Activated T-cell treated with anti-CD3 and anti-CD28 coated beads for 24 hours (primary cell): ENCODE data around the gene MATN1.
A peak's percentile ranks its signal among the peaks of the same experiment; 100 is the strongest.

Experiments
- DNase-seq: peaks from one replicate; pipeline ENCODE4 v3.0.0-alpha.2; 2020; ENCODE audit warnings: low read depth

Gene MATN1

DNA sequence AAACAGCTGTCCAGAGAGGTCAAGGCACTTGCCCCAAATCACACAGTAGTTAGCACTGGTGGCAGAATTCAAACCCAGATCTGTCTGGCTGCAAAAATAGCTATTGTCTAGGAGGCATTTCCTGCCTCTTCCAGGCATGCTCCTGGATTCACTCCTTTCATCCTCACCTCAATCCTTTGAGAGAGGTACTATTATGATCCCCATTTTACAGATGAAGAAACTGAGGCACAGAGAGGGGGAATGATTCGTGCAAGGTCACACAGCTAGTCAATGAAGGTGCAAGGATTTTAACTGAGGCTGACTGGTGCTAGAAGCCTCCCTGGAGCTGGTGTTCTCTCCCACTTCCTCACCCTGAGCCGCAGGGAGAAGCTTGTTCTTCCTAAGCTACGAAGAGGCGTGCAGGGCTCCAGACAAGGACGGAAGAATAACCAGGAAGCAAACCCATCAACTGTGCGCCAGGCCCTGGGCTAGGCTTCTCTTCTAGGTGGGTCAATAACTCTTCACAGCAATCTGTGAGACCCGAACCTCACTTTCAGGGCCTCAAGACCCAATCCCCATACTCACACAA, 34.8 kb upstream of the MATN1 start:
- DNase-seq = no peak

DNA sequence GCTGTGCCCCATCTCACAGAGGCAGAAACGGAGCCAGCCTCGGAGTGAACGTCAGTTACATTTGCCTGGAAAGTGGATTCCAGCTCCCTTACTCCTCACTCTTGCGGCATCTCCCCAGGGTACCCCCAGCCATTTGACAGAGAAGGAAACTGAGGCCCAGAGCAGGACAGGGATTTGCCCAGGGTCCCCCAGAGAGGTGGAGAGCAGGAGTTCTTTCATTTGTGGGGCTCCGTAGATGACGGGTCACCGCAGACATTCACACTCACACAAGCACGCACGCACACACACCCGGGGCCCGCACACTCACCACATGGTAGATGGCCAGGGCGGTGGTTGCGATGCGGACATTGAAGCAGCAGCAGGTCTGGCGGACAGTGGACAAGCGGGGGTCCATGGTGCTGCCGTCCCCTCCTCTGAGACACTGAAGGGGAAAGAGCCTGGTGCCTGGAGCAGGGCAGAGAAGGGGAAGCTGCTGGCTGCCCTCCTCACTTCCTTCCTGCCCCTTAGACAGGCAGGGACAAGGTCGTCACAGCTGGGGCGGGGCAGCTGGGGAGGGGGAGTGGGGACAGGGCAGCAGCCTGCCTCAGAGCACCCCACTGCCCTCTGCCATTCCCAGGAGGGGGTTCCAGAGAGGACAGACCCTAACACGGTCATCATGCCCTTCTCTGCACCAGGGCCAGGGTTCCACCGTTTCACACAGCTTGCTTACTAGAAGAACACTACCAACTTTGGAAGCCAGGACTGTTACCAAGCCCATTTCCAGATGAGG, 34.2 kb upstream of the MATN1 start, which contains the start of gene LAPTM5:
TSS of gene LAPTM5 (minus strand) at position 423 of the 769 bp plus-strand sequence. CDS start at position 394, 29 bp downstream.
- DNase-seq = no peak

DNA sequence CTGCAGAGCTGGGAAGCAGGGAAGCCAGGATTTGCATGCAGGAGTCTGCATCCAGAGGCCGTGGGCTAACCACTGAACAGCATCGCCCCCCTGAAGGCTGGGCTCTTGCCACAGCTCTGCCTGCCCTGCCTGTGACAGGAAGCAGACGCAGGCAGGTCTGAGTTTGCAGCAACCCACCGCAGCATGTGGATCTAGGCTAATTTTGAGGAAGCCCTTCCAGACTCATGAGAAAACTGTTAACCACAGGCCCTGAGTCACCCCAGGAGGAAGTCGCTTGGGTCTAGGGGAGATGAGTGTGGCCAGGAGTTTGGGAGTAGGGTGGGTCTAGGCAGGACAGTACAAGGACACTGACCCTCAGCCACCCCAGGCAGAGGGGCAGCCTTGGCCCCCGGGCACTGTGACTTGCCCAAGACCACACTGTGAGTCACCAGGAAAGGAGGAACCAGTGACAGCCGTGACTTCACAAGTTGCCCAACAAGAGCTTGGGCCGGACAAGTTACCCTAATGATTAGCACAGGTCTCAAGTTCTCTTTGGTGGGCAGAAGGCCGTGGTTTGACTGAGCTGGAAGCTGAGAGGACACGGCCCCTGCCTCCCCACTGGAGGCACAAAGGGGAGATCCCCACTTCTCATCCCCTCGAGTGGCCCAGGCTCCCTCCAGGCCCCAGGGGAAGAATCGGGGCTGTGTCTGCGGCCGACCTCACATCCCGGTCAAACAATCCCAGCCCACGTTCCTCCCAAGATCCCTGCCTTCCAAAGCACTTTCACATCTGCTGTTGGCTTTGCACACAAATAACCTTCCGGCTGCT, 33.4 kb upstream of the MATN1 start:
- peak; percentile 68 for DNase-seq

DNA sequence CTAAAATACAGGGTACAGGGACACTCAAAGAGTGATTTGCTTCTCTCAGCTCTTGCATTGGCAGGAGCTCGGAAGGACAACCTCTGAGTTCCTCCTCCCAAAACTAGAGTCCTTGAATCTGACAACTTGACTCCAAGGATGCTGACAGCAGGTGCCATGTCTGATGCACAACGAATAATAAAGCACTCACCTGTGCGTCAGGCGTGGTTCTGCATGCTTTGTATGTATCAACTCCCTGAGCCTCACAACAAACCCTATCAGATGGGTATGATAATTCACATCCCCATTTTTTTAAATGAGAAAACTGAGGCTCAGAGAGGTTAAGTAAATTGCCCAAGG, 32.8 kb upstream of the MATN1 start:
- DNase-seq = no peak

DNA sequence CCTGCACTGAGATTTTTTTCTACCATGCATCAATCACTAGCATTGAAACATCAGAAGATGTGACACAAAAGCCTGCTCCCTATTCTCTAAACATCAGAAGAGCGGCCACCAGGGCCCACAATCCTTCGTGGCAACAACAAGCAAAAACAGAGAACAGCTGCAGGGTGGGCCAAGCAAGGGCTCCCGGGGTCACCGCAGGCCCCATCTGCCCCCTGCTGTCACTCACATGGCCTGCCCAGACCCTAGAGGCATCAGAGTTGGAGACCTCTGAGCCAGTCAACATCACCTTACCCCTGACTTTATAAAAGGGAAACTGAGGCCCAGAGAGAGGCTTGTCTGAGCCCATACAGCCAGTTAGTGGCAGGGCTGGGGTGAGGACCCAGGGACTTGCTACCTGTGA, 32.4 kb upstream of the MATN1 start:
- no peak for DNase-seq

DNA sequence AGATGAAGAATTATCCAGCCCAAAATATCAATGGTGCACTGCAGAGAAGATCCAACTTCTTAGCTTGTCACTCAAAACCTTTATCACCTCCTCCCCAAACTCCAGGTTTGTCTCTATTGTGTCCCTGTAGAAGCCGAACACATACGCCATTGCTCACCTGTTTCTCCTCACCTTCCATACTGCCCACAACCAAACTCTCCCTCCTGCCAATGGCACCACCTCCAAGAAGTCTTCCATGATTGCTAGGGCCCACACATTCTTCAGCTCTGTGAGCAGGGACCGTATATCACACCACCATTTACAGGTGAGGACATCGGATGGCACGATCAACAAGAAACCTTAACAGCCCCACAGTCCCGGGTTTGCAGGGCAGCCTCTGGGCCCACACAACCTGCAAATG, 31.9 kb upstream of the MATN1 start:
- DNase-seq = no peak

DNA sequence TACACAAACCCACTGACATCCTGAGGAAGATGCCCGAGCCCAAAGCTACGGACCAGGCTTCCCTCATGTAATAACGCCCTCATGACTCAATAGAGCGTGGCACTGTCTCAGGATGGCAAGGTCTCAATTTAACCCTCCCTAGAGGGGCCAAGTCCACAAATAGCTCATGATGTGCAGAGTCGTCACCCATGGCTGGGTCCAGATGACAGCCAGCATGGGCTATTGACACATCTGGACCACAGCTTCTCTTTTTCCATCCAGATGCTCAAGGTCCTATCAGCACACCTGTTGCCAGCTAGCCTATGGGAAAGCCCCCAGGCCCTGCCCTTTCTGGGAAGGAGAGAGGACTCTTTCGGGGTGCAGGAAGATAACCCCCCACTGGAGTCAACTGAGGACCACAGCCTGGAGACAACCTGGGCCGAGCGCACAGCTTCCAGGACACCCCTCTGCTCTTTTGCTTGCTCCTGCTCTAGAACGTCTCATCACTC, 31.3 kb upstream of the MATN1 start:
- no peak for DNase-seq

DNA sequence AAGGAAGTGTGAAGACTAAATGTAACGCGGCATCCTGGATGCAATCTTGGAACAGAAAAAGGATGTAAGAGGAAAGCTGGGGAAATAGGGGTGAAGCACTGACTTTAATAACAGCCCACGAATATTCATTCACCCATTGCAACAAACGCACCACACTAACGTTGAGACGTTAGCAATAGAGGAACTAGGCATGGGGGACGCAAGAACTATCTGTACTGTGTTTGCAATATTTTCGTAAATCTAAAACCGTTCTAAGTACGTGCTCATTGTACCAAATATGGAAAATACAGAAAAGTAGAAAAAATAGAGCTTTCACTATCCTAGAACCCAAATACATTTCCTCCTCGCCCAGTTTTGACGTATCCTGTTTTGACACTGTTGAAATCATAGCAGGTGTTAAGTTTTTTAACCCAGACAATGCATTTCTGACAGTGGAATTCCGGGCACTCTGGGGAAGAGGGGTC, 30.3 kb upstream of the MATN1 start:
- DNase-seq = no peak

DNA sequence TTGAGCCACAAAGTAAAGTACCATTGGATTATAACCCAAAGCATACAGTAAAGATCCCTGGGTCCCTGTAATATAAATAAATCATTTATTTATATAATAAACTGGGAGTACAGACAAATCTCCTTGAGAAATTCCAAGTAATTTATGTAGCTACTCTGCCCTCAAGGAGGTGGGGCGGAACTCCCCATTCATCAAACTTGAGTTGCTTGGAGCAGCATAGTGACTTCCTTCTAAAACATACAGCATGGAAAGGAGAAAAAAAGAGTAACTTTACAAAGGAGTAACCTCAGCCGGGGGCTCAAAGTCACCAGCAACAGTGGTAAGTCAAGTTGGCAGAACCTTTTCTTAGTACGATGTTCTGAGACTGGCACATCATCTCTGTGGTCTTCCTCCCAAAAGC, 29.7 kb upstream of the MATN1 start:
- no peak for DNase-seq

DNA sequence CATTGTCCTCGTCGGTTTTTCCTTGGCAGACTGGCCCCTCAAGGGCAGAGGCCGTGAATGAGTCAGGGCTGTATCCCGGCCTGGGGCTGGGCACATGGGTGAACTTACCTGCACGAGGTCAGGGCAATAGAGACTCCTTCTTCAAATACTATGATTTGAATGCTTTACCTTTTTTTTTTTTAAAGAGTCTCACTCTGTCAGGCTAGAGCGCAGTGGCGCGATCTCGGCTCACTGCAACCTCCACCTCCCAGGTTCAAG, 29.2 kb upstream of the MATN1 start:
- no peak for DNase-seq

DNA sequence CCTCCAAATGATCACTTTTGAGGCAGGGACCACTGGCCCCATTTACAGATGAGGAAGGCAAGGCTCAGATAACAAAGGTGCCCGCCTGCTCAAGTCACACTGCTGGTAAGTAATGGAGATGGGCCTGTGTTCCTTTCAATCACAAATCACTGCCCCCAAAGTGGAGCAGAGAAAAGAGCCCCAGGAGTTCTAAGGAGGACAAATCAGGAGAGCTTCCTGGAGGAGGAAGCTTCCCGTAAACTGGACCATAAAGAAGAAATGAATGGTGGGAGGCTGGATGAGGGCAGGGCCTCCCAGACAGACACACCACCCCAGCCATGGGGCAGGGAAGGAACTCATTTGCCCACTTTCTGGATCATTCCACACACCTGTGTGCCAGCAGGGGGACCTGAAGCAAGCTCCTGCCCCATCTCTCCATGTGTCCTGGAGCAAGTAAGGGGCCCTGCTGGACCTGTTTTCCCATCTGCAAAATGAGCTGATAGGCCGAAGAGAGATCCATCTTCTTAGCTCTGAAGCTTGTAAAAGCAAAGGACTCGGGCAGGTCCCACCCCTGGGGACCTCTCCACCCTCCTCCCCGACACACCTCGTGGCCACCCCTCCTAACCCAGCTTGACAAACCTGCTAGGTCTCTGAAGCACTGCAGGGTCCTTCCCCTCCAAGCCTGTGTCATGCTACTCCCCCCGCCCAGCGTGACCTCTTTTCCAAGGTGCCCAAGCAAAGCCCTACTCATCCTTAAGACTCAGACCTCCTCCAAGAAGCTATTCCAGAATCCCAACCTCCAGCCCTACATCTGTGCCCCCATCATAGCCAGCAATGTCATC, 28.7 kb upstream of the MATN1 start:
- DNase-seq = no peak

DNA sequence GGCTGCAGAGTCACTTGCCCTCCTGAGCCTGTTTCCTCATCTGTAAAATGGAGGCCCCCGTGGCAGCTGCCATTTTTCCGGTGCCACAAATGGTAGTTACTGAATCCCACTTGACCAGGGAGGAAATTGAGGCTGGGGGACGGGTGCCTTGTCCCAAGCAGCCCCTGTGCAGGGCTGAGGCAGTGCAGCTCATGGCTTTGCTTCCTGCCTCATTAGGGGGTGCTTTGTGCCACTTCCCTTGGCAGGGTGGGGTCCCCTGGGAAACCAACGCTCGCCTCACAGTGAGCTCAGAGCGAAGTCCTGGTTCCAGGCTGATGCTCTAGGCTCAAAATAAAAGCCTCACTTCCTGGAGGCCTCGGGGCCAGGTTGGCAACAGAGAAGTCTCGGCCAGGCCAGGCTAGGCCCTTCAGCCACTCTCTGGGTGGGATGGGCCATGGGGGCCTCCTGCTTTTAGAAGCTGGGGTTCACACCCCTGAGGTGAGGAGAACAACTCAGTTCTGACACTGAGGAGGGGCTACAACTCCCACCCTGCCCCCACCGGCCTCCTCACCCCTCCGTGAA, 27.4 kb upstream of the MATN1 start:
- no peak for DNase-seq

DNA sequence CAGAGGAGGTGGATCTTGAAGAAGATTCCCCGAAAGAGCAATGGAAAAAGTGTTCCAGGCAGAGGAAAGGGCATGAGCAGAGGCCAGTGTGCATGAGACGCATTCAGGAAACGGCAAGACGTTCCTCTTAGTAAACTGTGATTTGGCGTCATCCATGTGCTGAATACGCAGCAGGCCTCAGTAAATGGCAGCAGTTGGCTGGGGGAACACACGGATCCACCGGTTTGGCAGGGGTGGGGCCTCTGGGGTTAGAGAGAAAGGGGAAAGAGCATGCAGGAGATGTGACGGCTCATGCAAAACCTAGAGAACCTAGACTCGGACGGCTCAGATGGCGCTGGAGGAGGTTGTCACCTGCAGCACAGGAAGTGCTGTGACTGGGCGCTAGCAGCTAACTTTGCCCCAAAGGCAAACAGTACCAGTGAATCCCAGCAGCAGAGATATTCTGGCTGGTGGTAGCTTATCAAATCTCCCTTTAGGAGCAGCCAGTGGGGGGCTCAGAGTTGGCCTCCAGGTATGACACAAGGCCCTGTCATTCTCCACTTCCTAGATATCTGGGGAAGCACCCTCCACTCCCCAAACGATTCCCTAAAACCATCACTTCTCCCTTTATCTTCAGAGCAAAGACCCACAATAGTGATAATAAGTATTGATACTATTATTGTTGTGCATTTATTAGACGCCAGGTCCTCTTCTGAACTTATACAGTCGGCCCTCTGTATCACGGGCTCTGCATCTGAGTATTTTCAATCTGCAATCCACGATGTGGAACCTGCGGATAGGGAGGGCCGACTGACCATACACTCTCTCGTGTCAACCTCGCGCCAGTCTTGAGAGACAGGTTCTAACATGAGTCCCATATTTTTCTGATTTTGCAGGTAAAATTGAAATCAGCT, 26.6 kb upstream of the MATN1 start:
- peak; percentile 50 for DNase-seq

DNA sequence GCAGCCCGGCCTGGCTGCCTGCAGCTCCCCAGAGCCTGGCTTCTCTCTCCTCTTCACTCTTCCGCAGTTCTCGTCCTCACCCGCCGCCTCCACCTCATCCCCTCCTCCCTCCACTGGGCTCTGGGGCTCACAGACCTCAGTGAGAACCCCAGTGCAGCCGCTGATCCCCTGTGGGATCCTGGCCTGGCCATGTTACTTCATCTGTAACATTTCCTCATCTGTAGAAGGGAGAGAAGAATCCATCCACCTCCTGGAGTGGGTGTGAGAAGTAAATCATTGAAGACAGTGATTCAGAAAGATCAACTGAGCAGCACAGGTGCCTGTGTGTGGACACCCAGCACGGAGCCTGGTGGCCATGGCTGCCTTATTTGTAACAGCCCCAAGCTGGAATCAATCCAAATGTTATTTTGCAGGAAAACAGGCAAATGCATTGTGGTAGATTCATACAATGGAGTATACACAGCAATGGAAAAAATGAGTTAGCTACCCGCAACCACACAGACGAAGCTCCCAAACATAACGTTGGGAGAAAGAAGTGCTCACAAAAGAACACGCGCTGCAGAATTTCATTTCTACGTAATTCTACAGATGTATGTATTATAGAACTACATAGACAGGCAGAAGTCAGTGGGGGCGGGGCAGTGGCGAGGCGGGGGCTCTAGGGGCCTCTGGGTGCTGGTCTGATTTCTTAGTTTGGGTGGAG, 25.5 kb upstream of the MATN1 start:
- DNase-seq = peak; percentile 35

DNA sequence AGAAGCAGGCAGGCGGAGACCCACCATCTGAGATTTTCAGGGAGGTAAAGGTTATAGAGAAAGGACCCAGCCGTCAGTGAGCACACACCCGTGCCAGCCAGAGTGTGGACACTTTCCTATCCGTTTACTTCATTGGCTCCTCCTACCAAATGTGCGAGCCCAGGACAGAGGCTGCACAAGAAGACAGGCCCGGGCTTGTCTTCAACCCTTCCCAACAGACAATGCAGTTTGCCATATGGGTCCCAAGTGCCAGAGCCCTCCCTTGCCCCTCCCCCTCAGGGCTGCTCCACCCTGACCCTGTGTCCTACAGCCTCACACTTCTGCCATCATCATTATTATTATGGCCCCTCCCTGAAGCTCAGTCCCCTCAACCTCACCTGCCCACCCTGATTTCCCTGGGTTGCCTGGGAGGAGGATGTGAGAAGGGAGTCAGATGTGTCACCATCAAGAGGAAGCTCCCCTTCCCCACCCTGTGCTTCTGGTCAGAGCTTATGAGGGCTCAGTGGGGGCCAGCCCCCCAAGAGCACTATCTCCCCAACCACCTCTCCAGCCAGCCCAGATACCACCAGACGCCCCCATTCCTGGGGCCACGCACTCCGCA, 24.8 kb upstream of the MATN1 start:
- DNase-seq = no peak

DNA sequence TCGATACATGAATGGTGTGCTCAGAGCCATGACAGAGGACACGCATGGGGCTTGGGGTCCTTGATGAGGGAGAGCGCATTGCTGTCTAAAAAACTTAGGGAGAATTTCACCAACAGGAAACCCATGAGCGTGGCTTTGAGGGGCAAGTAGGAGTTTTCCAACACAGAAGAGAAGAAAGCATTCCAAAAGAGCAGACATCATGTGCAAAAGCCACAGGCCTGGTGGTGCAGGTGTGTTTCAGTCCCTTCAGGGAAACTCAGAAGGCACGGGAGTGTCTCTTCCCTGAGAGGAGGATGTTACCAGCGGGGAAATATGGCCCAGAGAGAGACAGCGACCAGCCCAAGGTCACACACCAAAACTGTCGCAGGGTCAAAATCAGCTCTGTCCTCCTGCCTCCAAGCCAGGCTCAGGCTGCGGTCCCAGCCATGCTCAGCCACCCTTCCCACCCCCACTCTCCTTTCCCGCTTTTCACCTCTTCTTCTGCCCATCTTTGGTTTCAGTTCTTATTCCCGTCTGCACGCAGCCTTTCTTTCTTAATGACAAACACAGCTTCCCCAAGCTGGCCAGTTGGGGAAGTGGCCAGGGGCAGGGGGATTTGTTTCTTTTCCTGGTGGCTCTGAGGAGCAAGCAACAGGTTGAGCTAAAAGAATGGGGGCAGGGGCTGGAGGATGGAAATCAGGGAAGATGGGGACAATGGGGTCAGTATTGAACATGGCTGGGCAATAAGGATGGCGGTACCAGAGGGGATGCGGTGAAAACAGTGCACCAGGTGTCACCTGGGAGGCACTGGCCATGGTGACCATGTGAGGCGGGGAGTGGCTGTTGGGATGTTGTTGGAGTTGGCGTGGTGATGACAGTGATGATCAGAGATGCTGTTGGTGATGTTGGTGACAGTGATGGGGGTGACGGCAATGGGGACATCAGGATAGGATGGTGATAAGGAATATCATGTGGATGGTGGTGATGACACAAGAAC, 23.9 kb upstream of the MATN1 start:
- no peak for DNase-seq

DNA sequence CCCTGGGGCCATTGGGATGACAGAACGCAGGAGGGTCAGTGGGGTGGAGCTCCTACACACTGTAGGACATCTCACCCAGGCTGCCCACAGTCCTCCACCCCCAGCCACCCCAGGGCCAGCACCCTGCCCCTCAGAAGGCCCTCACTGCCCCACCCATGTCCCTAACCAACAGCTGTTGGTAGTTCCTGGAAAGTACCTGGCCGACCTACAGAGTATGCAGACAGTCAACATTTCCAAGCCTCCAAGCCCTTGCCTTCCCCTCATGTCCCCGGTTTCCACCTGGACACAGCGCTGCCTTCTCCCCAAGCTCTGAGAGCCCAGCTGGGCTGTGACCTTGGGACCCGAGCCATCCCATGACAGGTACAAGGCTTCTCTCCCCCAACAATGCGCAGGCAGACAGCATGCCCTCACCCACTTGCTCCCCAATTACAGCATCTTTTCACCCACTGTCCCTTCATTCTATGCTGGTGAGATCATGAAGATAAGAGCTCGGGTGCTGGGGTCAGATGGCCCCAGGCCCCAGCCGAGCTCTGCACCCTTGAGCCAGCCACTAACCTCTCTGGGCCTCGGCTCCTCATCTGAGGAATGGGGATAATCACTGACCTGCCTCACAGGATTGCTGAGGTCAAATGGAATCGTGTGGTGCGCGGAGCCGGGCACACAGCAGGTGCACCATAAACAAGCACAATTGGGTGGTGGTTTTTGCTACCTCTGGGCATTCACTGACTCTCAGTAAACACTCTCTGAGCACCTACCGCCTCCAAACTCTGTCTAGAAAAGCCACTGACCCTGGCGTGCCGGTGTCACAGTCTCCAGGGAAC, 23.0 kb upstream of the MATN1 start:
- no peak for DNase-seq

DNA sequence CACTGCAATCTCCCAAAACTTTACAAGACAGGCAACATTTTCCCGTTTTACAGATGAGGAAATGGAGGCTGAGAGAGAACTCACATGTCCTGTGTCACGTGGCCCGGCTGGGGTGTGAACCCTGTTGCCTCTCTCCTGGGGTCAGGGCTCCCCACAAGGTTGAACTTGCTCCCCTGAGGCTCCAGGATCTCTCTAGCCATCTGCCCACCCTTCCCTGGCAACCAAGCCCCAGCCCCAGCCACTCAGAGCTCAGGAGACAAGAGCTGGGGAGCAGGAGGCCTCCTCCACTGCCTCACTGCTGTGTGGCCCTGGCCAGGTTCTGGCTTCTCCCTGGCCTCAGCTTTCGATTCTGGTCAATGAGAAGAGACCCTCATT, 22.4 kb upstream of the MATN1 start:
- no peak for DNase-seq
